Dedifferentiated amniotic fluid mesenchymal stem cell (primary cell): ENCODE data around the gene APP.

Experiments
- DNase-seq: peaks from one replicate; pipeline ENCODE4 v3.0.0-alpha.2; 2016; ENCODE audit errors: extremely low spot score

APP gene

GRCh38 chr21:26170471-26171257 is at the start of gene APP:
Gene APP, minus strand, starts transcription at chr21:26170770. Its CDS starts 150 bp downstream, at chr21:26170620.
- peak; percentile 68 for DNase-seq

- no peak for DNase-seq
These were observed 41.6 kb upstream of the APP start for GRCh38 chr21:26212220-26212619.

GRCh38 chr21:26210614-26211013 is 40.0 kb upstream of the APP start:
- no peak for DNase-seq

GRCh38 chr21:26207021-26207420 is 36.5 kb upstream of the APP start:
- no peak for DNase-seq

GRCh38 chr21:26199456-26199855 is 28.9 kb upstream of the APP start:
- peak; percentile 47 for DNase-seq

GRCh38 chr21:26195708-26196107 is 25.1 kb upstream of the APP start:
- no peak for DNase-seq

- DNase-seq, result peak; percentile 38
These were observed 24.3 kb upstream of the APP start for GRCh38 chr21:26194811-26195251.

GRCh38 chr21:26194326-26194725 is 23.8 kb upstream of the APP start:
- DNase-seq, result peak; percentile 32

GRCh38 chr21:26191609-26192008 is 21.0 kb upstream of the APP start:
- DNase-seq, result no peak

- no peak for DNase-seq
These were observed 17.9 kb upstream of the APP start for GRCh38 chr21:26188422-26188821.

- no peak for DNase-seq
These were observed 14.9 kb upstream of the APP start for GRCh38 chr21:26185446-26185845.

- no peak for DNase-seq
These were observed 14.5 kb upstream of the APP start for GRCh38 chr21:26185021-26185420.

GRCh38 chr21:26179501-26179900 is 8.9 kb upstream of the APP start:
- no peak for DNase-seq

- no peak for DNase-seq
These were observed 7.3 kb upstream of the APP start for GRCh38 chr21:26177746-26178426.

- DNase-seq, result no peak
These were observed 6.6 kb upstream of the APP start for GRCh38 chr21:26177187-26177586.

GRCh38 chr21:26171258-26172100 is 909 bp upstream of the APP start:
- no peak for DNase-seq

GRCh38 chr21:26169611-26170470 is 729 bp downstream of the APP start:
- DNase-seq, result peak; percentile 34

- peak; percentile 61 for DNase-seq
These were observed 1.4 kb downstream of the APP start for GRCh38 chr21:26169061-26169610.

- no peak for DNase-seq
These were observed 2.2 kb downstream of the APP start for GRCh38 chr21:26168371-26168770.

GRCh38 chr21:26167593-26167992 is 3.0 kb downstream of the APP start:
- no peak for DNase-seq

GRCh38 chr21:26165331-26165730 is 5.2 kb downstream of the APP start:
- no peak for DNase-seq
